Fibroblast of mammary gland (primary cell): ENCODE measurements around the gene CENPVL3.

Experiments used
- DNase-seq: peaks from one replicate; pipeline ENCODE4 v3.0.0-alpha.2; 2010; ENCODE audit warnings: low read depth
- H3K4me3 ChIP-seq: 2 replicates; pipeline ENCODE4 v1.5.1; 2011; ENCODE audit warnings: low read depth, mild to moderate bottlenecking, low read length, moderate library complexity; ENCODE audit not compliant: control insufficient read depth
- CTCF ChIP-seq: conservative IDR thresholded peaks from 2 replicates; pipeline ENCODE4 v1.5.1; 2011; ENCODE audit warnings: low read depth, low read length, inconsistent platforms; ENCODE audit not compliant: control insufficient read depth, insufficient read depth

Gene CENPVL3

GRCh38 chrX:51608126-51608525 lies 10.6 kb downstream of the CENPVL3 start:
- H3K4me3 ChIP-seq: no peak overlapping the region
- DNase-seq: peak; percentile 84
- no peak for TF ChIP-seq CTCF

- no peak for TF ChIP-seq CTCF
- no peak for DNase-seq
- H3K4me3 ChIP-seq: no peak overlapping the region
These were observed 12.3 kb downstream of the CENPVL3 start for GRCh38 chrX:51606446-51606845.

GRCh38 chrX:51598899-51599298 lies 19.8 kb downstream of the CENPVL3 start:
- H3K4me3 ChIP-seq: no peak overlapping the region
- DNase-seq: no peak
- TF ChIP-seq CTCF: no peak

- H3K4me3 ChIP-seq: no peak overlapping the region
- no peak for DNase-seq
- no peak for TF ChIP-seq CTCF
These were observed 46.8 kb downstream of the CENPVL3 start for GRCh38 chrX:51571874-51572273.

GRCh38 chrX:51569561-51569960 lies 49.2 kb downstream of the CENPVL3 start:
- no peak overlapping the region for H3K4me3 ChIP-seq
- peak; percentile 1 for DNase-seq
- TF ChIP-seq CTCF: no peak

- no peak for TF ChIP-seq CTCF
- H3K4me3 ChIP-seq: no peak overlapping the region
- DNase-seq: peak; percentile 62
These were observed 50.1 kb downstream of the CENPVL3 start for GRCh38 chrX:51568586-51568985.
